Tibial nerve (tissue), 4 donors: ENCODE data around the gene DENND10.

Experiments
- CTCF ChIP-seq, 5 experiments: fragments of 200-600 bp in 3 of 5; fragments of 450-650 bp in 2 of 5; sonication (generic) in 3 of 5; IDR thresholded peaks; one replicate each; pipeline ENCODE4 v1.5.1; 2016 to 2019; ENCODE audit warnings: antibody characterized with exemption in 5 of 5, mild to moderate bottlenecking in 3 of 5, moderate library complexity in 2 of 5
- EP300 ChIP-seq, 2 donors: sonication (generic); formaldehyde crosslinking; IDR thresholded peaks; one replicate each; pipeline ENCODE4 v1.6.1; 2017; ENCODE audit warnings: antibody characterized with exemption in 2 of 2, mild to moderate bottlenecking in 1 of 2
- POLR2A ChIP-seq, 2 donors: fragments of 450-650 bp; IDR thresholded peaks; one replicate each; pipeline ENCODE4 v1.6.1; 2017; ENCODE audit warnings: antibody characterized with exemption in 2 of 2, mild to moderate bottlenecking in 2 of 2, moderate library complexity in 2 of 2

GRCh38 chr10:119125942-119126341, 22.0 kb downstream of the DENND10 start:
- TF ChIP-seq CTCF (IDR thresholded peaks at IDR 0.05): no peak
- TF ChIP-seq POLR2A (IDR thresholded peaks at IDR 0.05): no peak
- no peak for TF ChIP-seq EP300 (IDR thresholded peaks at IDR 0.05)
